Activated CD4-positive, alpha-beta memory T cell treated with anti-CD3 and anti-CD28 coated beads, Interleukin-2, amount 10 ng/mL, durations not matched to agents 7 days and 5 days (primary cell): ENCODE data around the gene TACR1. TPM values are rescaled to one million over a fixed set of nuclear protein-coding genes. Genes with fewer than 3 reads are reported as not detected.

Experiments used
- CTCF ChIA-PET: fragments of 350-600 bp; sonication (Branson Sonifier 250); formaldehyde crosslinking; loops from one replicate; lab custom pipeline; 2021; ENCODE audit warnings: antibody characterized with exemption, inconsistent platforms; lab: Charles Lee
- POLR2A ChIA-PET: fragments of 350-600 bp; sonication (Branson Sonifier 250); formaldehyde crosslinking; loops from one replicate; lab custom pipeline; 2021; ENCODE audit warnings: antibody characterized with exemption; lab: Charles Lee
- DNase-seq: peaks from one replicate; pipeline ENCODE4 v3.0.0-alpha.2; 2020
- H3K27ac Mint-ChIP-seq: one replicate; pipeline ENCODE4 v1.8.0; 2021; ENCODE audit warnings: mild to moderate bottlenecking, mixed read lengths
- H3K27me3 Mint-ChIP-seq: one replicate; pipeline ENCODE4 v1.8.0; 2021; ENCODE audit warnings: mixed read lengths
- H3K36me3 Mint-ChIP-seq: one replicate; pipeline ENCODE4 v1.8.0; 2021; ENCODE audit warnings: low read depth, mixed read lengths
- H3K4me1 Mint-ChIP-seq: one replicate; pipeline ENCODE4 v1.8.0; 2021; ENCODE audit warnings: mixed read lengths
- H3K4me3 Mint-ChIP-seq: one replicate; pipeline ENCODE4 v1.8.0; 2021; ENCODE audit warnings: mild to moderate bottlenecking, mixed read lengths
- H3K9me3 Mint-ChIP-seq: one replicate; pipeline ENCODE4 v1.8.0; 2021; ENCODE audit warnings: mixed read lengths
- total RNA-seq, 2 experiments: library from RNA; stranded (reverse); gene quantifications; one replicate each; pipeline ENCODE4 v1.2.3, GENCODE V29; 2021

TACR1 gene
- total RNA-seq, 2 experiments from 2014 or later: not detected

DNA sequence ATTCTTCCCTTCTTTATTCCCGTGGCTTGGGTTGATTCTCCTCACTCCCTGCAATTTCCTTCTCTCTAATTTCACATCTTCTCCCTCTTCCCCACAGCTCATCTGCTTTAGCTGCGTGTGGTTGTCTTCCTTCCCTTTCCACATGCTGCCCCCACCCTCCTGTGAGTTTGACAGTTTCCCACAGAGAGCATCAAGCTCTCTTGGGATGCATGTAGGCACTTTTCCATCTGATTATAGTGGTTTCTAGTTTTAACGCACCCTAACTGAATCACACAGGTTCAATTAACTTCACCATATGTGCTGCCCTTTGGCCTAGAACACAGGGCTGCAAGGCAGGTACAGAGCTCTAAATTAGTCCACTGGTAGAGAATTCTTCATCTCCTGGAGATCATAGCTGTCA, 110.5 kb downstream of the TACR1 start:
- H3K27ac Mint-ChIP-seq: no peak overlapping the region
- no peaks in the 10 kb centered on the region for H3K4me1 Mint-ChIP-seq
- peaks cover 2% of the 10 kb centered on the region for H3K9me3 Mint-ChIP-seq
- CTCF ChIA-PET: no interaction called here
- POLR2A ChIA-PET: no interaction called here
- H3K27me3 Mint-ChIP-seq: no peaks in the 10 kb centered on the region
- H3K36me3 Mint-ChIP-seq: no peaks in the 10 kb centered on the region
- DNase-seq: no peak
- H3K4me3 Mint-ChIP-seq: no peak overlapping the region

DNA sequence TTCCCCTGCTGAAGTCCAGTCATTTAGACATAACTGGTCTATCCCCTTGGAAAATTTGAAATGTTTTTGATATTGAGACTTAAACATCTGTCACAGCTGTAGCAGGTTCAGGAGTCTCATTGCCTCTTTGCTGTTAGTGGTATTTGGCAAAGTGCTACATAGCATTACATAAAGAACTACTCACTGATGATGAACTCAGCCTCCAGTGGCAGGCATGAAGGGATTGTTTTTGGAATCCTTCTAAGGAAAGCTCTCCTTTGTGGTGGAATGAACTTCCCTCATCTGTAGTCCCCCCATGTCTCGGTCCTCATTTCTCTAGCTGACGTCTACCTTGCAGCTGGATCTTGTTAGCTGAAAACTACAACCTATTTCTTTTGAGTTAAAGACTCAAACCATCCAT, 111.6 kb downstream of the TACR1 start:
- no peak for DNase-seq
- no peaks in the 10 kb centered on the region for H3K27me3 Mint-ChIP-seq
- no peaks in the 10 kb centered on the region for H3K4me1 Mint-ChIP-seq
- CTCF ChIA-PET: no interaction called here
- POLR2A ChIA-PET: no interaction called here
- no peak overlapping the region for H3K4me3 Mint-ChIP-seq
- H3K36me3 Mint-ChIP-seq: no peaks in the 10 kb centered on the region
- H3K27ac Mint-ChIP-seq: no peak overlapping the region
- peaks cover 2% of the 10 kb centered on the region for H3K9me3 Mint-ChIP-seq

DNA sequence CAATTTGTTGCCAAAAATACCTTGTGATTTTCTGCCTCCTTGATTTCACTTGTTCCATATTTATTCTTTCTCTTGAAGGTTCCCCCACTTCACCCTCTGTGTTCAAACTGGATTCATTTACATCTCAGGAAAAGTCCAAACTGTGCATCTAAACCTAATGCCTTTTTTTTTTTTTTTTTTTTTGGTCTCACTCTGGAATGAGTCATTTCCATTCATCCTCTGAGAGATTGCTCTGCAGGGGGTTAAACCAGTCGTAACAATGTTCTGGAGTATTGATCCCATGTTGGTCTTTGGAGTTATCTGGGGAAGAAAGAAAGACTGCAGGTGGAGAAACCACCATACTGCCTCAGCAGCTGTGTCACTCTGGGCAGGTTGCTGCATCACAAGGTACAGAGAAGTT, 119.7 kb downstream of the TACR1 start:
- H3K27ac Mint-ChIP-seq: no peak overlapping the region

DNA sequence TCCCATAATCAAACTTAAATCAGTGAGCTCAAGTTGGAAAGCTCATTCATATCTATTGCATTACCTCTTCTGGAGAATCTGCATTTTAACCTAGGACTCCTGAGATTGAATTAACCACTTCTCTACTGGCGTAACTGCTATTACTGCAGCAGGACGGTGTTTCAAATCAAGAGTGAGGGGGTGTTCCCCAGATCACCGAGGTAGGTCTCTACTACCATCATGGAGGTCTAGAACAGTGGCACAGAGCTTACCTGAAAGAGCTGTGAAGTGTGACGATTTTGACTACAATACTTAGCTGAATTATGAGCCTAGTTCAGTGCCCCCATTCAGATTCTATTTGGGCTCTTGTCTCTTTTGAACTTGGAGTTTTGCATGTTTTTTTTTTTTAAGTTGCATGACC, 121.4 kb downstream of the TACR1 start:
- POLR2A ChIA-PET: no interaction called here
- Mint-ChIP-seq H3K36me3 (no peaks in the 10 kb centered on the region), H3K27me3 (no peaks in the 10 kb centered on the region)

More for the DNA sequence above, 119.7 kb downstream of the TACR1 start:
- Mint-ChIP-seq H3K4me3 (no peak overlapping the region), H3K36me3 (no peaks in the 10 kb centered on the region), H3K27me3 (no peaks in the 10 kb centered on the region), H3K4me1 (no peaks in the 10 kb centered on the region), H3K9me3 (no peaks in the 10 kb centered on the region)
- no peak for DNase-seq
- POLR2A ChIA-PET: no interaction called here
- CTCF ChIA-PET: no interaction called here

DNA sequence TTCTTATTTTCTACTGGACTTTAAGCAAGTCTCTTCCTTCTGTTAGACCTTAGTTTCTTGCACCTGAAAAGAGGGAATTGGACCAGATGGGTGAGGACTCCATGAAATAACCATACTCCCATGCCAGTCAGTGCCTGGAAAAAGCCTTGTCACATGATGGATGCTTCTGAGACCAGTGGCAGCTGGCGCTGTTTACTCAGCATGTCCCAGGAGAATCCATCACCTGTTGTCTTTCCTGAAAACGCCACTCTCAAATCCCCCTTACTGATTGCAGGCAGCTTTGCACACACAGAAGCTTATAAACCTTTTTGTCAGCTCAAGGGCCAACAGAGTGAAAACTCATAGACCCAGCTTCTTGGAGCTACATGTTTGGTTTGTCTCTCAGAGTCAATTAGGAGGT, 123.2 kb downstream of the TACR1 start:
- CTCF ChIA-PET: interaction anchor here (2.0 kb wide), 1 partner anchor 12 kb away, joined by 8 read pairs; no protein-coding TSS in a partner anchor
- no peaks in the 10 kb centered on the region for H3K36me3 Mint-ChIP-seq
- H3K27me3 Mint-ChIP-seq: no peaks in the 10 kb centered on the region
- POLR2A ChIA-PET: no interaction called here
- DNase-seq: no peak
- H3K4me3 Mint-ChIP-seq: no peak overlapping the region
- no peaks in the 10 kb centered on the region for H3K9me3 Mint-ChIP-seq
- no peaks in the 10 kb centered on the region for H3K4me1 Mint-ChIP-seq
- no peak overlapping the region for H3K27ac Mint-ChIP-seq

More for the DNA sequence above, 121.4 kb downstream of the TACR1 start:
- H3K9me3 Mint-ChIP-seq: no peaks in the 10 kb centered on the region
- H3K27ac Mint-ChIP-seq: no peak overlapping the region
- H3K4me3 Mint-ChIP-seq: no peak overlapping the region
- DNase-seq: no peak
- CTCF ChIA-PET: interaction anchor here (1.2 to 2.0 kb wide), 2 partner anchors 12 to 13 kb away, joined by 3 to 8 read pairs; no protein-coding TSS in a partner anchor
- H3K4me1 Mint-ChIP-seq: no peaks in the 10 kb centered on the region

DNA sequence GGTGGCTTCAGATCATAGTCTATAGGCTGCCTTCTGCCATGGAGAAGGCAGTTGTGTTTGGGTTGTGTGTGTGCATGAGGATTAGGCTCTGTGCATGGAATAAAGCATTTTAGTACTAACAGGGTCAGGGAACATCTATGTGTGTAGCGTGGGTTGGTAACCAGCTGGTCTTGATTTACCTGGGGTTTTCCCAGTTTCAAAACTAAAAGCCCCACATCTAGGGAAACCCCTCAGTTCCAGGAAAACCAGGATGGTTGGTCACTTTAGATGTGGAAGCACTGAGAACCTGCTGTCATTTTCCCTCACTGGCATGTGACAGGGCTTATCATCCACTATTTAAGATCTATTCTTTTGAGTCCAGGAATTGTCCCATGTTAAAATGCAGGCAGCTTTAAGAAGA, 124.6 kb downstream of the TACR1 start:
- no peaks in the 10 kb centered on the region for H3K27me3 Mint-ChIP-seq
- POLR2A ChIA-PET: no interaction called here
- CTCF ChIA-PET: interaction anchor here (1.7 kb wide), 1 partner anchor 10 kb away, joined by 9 read pairs; no protein-coding TSS in a partner anchor
- H3K36me3 Mint-ChIP-seq: no peaks in the 10 kb centered on the region
- DNase-seq: no peak
- no peak overlapping the region for H3K27ac Mint-ChIP-seq
- no peaks in the 10 kb centered on the region for H3K4me1 Mint-ChIP-seq
- H3K4me3 Mint-ChIP-seq: no peak overlapping the region
- no peaks in the 10 kb centered on the region for H3K9me3 Mint-ChIP-seq

DNA sequence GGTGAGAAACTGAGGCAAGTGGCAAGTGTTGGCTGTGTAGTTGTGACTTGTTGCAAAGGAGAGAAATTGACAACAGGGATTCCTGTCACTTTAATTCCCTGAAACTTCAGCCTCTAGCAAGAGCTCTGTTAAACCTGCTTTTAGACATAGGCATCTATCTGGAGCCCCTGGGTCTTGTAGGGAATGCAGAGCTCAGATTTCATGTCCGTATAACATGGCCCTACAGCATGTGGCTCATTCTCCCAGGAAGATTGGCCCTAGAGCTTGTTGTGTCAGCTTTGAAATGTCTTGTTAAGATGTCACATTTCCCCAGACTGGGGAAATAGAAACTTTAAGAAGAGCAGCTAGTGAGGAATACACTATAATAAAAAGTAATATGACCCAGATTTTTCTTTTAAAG, 125.1 kb downstream of the TACR1 start:
- ChIA-PET CTCF (interaction anchor here (1.7 kb wide), 1 partner anchor 9 kb away, joined by 9 read pairs; no protein-coding TSS in a partner anchor), POLR2A (no interaction called here)
- DNase-seq: no peak
- H3K36me3 Mint-ChIP-seq: no peaks in the 10 kb centered on the region
- no peaks in the 10 kb centered on the region for H3K27me3 Mint-ChIP-seq
- no peaks in the 10 kb centered on the region for H3K9me3 Mint-ChIP-seq
- H3K27ac Mint-ChIP-seq: no peak overlapping the region
- no peaks in the 10 kb centered on the region for H3K4me1 Mint-ChIP-seq
- no peak overlapping the region for H3K4me3 Mint-ChIP-seq

DNA sequence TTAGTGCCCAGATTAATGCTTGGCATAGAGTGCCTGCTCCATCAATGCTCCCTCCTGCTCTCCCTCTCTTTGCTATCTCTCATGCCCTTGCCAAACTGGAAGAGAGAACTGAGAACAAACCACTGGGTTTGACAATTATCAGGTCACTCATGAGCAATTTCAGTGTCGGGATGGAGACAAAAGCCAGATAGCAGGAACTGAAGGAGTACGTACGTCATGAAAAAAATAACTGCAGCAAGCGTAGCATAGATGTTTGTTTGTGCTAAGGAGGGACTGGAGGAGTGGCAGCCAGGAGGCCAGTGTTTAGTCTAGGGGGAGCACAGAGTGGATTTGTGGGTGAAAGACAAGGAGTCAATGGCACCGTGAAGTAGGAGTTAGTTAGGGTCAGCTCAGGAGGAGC, 127.6 kb downstream of the TACR1 start:
- H3K27ac Mint-ChIP-seq: no peak overlapping the region
- no peaks in the 10 kb centered on the region for H3K4me1 Mint-ChIP-seq
- DNase-seq: no peak
- no peak overlapping the region for H3K4me3 Mint-ChIP-seq
- no peaks in the 10 kb centered on the region for H3K36me3 Mint-ChIP-seq
- ChIA-PET CTCF (interaction anchor here (1.2 kb wide), 1 partner anchor 17 kb away, joined by 3 read pairs; no protein-coding TSS in a partner anchor), POLR2A (no interaction called here)
- no peaks in the 10 kb centered on the region for H3K27me3 Mint-ChIP-seq
- no peaks in the 10 kb centered on the region for H3K9me3 Mint-ChIP-seq

DNA sequence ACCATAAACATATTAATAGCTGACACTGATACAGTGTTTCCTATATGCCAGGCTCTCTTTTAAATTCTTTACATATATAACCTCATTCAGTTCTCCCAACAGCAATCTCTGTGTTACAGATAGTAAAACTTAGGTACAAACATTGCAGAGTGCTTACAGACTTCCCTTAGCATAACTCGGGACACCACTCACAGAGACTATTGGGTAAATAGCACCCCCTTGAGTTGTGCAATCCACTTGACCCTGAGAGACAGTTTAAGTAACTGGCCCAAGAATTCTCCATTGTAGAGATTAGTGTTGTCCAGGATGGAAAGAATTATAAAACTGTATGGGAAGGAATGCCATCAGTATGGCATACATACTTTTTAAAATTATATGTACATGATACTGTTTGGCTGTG, 130.8 kb downstream of the TACR1 start:
- Mint-ChIP-seq H3K36me3 (no peaks in the 10 kb centered on the region), H3K9me3 (no peaks in the 10 kb centered on the region)
- CTCF ChIA-PET: no interaction called here

DNA sequence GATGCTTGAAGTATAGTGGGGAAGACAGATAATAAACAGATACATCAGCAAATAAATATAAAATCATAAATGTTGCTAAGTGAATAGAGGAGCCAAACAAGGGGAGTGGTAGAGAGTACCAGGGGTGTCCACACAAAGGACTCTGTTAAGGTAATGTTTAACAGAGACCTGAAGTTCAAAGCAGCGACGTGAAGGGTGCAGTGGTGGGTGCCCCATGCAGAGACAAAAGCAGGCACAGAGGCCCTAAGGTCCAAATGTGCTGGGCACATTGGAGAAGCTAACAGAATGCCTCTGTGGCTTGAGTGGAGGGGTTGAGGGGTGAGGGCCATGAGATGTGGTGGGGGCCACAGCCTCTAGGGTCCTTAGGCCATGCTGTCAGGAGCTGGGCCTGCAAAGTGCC, 131.8 kb downstream of the TACR1 start:
- ChIA-PET CTCF (no interaction called here), POLR2A (no interaction called here)
- no peak for DNase-seq
- Mint-ChIP-seq H3K27me3 (no peaks in the 10 kb centered on the region), H3K9me3 (no peaks in the 10 kb centered on the region), H3K4me3 (no peak overlapping the region), H3K36me3 (no peaks in the 10 kb centered on the region), H3K27ac (no peak overlapping the region), H3K4me1 (peaks cover 18% of the 10 kb centered on the region)

More for the DNA sequence above, 130.8 kb downstream of the TACR1 start:
- no peaks in the 10 kb centered on the region for H3K27me3 Mint-ChIP-seq
- H3K27ac Mint-ChIP-seq: no peak overlapping the region
- peaks cover 18% of the 10 kb centered on the region for H3K4me1 Mint-ChIP-seq
- no peak for DNase-seq
- POLR2A ChIA-PET: no interaction called here
- H3K4me3 Mint-ChIP-seq: no peak overlapping the region

DNA sequence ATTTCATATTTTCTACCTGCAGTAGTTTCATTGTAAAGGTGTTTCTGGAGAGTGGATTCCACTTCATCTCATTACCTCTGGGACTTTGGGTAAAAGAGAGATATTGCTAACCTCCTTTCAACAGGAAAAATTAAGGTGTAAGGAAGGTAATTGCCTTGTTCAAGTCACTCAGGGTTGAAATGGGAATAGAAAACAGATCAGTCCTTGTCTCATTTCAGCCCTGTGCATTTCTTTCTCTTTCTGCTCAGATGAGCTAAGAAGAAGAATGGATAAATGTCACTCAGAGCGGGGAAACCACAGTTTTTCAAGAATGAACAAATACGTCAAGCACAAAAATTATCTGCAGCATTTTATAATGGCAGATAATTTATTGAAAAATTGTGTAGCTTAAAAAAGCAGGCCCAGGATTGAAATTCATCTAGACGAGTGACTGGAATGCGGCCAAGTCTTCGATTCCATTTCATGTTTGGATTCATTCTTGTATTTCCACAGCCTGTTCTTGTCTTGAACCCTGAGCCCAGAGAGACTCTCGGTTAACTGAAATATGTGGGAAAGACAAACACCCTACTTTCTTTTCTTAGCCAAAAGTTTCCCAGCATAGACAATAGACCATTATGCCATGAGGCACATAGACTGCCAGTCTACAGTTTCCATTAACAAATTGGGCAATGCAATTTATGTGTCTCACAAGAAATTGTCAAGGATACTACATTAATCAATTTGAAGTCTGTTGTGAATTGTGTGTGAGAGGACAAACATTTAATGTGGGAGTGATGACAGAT, 133.0 kb downstream of the TACR1 start:
- Mint-ChIP-seq H3K27ac (no peak overlapping the region), H3K9me3 (no peaks in the 10 kb centered on the region), H3K4me3 (no peak overlapping the region), H3K4me1 (peaks cover 18% of the 10 kb centered on the region), H3K36me3 (no peaks in the 10 kb centered on the region), H3K27me3 (no peaks in the 10 kb centered on the region)
- POLR2A ChIA-PET: no interaction called here
- no peak for DNase-seq
- CTCF ChIA-PET: interaction anchor here (0.7 to 1.7 kb wide), 5 partner anchors 10 to 147 kb away, joined by 3 to 4 read pairs (median 4); no protein-coding TSS in a partner anchor

DNA sequence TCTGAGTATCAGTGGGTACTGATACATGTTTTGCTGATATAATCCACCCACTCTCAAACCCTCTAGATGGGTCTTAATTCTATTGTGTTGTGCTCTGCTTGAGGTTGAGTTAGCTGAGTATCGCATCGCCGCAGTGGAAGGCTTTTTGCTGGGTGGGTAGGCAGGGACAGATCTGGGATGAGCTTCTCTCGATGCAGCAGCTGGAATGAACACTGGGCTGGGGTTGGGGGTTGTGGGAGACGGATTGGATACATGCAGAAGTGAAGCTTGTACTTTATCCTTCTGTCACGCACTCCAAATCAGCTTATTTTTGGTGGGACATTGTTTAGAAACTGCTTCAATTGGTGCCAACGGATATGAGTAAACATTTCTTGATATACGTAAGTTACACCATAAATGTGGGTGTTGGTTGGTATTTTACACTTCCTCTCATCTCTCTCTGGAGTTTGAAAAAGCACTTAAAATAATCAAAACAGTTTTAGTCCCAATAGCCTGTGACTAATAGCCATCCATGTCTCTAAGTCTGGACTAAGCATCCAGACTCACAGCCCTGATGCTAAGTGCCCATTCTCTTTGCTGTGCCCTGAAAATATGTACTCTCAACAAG, 133.8 kb downstream of the TACR1 start:
- Mint-ChIP-seq H3K36me3 (no peaks in the 10 kb centered on the region), H3K27ac (peak overlapping the region; percentile 73), H3K4me3 (no peak overlapping the region), H3K9me3 (no peaks in the 10 kb centered on the region), H3K4me1 (peaks cover 23% of the 10 kb centered on the region), H3K27me3 (no peaks in the 10 kb centered on the region)
- CTCF ChIA-PET: interaction anchor here (0.7 to 1.8 kb wide), 9 partner anchors 9 to 146 kb away, joined by 3 to 9 read pairs (median 4); no protein-coding TSS in a partner anchor
- DNase-seq: no peak
- POLR2A ChIA-PET: no interaction called here

DNA sequence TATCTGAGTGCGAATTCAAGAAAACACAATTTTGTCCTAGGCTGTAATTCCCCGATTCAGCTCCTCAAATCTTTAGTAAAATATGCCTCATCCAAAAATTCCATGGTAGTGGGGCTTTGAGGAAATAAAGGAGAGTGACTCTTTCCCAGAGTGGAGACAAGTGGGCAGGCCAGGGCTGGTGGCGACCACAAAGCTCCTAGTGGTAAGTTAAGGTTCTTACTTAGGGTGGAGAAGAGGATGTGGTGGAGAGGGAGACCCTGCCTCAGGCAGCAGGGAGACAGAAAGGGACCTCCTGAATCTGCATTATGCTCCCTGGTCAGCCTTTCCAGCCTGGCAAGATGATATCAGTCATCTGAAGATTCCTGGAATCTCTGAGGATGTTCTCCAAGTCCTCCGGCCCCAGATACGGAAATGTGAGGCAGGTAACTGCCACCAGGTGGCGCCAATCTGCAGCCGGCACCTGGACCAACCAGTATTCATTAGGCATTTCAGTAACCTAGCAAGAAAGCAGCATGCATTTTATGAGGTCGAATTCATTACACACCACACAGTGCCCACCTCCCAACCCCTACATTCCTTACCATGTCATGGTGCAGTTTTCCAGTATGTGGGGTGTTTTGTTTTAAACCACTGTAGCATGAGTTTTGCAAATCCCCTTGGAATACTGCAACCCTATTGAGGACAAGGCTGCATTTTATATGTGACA, 134.5 kb downstream of the TACR1 start:
- Mint-ChIP-seq H3K27me3 (no peaks in the 10 kb centered on the region), H3K27ac (peak overlapping the region; percentile 73), H3K4me1 (peaks cover 28% of the 10 kb centered on the region), H3K36me3 (no peaks in the 10 kb centered on the region), H3K4me3 (no peak overlapping the region), H3K9me3 (no peaks in the 10 kb centered on the region)
- peak; percentile 56 for DNase-seq
- CTCF ChIA-PET: interaction anchor here (0.6 to 1.8 kb wide), 15 partner anchors 8 to 467 kb away, joined by 3 to 9 read pairs (median 3); no protein-coding TSS in a partner anchor
- POLR2A ChIA-PET: no interaction called here
